Measurements from ENCODE around the gene RBM27.
"Not testable (repeated sequence)": the region's sequence is repeated elsewhere in the genome, so short reads cannot be mapped to it uniquely, and the experiment has no call there.

The RBM27 gene

GRCh38 chr5:146208916-146209522 is 5.6 kb downstream of the RBM27 start:
- no peak for DNase-seq (ENCODE audit: low read depth)
- no peak overlapping the region for H3K4me3 ChIP-seq (ENCODE audit: low read depth, low read length)
- TF ChIP-seq CTCF (IDR thresholded peaks at IDR 0.05; ENCODE audit: low read depth, low read length, missing control alignments): peak; percentile 31

- no peak overlapping the region for H3K4me3 ChIP-seq (ENCODE audit: low read depth, low read length)
- TF ChIP-seq CTCF (IDR thresholded peaks at IDR 0.05; ENCODE audit: low read depth, low read length, missing control alignments): no peak
- no peak for DNase-seq (ENCODE audit: low read depth)
Measured at GRCh38 chr5:146209714-146210113, 6.3 kb downstream of the RBM27 start.

DNA sequence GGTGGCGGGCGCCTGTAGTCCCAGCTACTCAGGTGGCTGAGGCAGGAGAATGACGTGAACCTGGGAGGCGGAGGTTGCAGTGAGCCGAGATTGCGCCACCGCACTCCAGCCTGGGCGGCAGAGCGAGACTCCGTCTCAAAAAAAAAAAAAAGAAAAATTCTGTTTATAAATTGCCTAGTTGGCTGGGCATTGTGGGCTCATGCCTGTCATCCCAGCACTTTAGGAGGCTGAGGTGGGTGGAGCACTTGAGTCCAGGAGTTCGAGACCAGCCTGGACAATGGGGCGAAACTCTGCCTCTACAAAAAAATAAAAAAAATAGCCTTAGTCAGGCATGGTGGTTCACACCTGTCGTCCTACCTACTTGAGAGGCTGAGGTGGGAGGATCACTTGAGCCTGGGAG is 7.4 kb downstream of the RBM27 start:
- H3K4me3 ChIP-seq (ENCODE audit: low read depth, low read length); DNase-seq (ENCODE audit: low read depth): not testable (repeated sequence)

DNA sequence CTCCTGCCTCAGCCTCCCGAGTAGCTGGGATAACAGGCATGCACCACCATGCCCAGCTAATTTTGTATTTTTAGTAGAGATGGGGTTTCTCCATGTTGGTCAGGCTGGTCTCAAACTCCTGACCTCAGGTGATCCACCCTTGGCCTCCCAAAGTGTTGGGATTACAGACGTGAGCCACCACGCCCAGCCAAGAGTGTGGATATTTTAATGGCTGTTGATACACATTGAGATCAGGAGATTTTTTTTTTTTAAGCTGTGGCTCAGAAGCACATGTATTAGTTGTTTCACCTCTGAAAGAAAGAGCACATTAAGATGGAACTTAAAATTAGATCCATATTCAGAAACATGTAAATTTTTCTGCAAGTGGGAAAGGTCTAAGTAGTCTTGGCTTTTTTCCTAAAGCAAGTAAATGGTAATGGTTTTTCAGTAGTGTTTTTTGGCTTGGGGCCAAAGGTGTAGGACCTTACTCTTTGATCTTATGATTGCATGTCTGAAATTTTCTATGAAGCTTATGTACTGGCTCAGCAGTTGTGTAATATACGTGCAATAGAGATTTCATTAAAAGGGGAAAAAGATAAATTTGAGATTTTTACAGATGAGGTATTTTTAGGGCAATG is 9.9 kb downstream of the RBM27 start:
- DNase-seq (ENCODE audit: low read depth): no peak

DNA sequence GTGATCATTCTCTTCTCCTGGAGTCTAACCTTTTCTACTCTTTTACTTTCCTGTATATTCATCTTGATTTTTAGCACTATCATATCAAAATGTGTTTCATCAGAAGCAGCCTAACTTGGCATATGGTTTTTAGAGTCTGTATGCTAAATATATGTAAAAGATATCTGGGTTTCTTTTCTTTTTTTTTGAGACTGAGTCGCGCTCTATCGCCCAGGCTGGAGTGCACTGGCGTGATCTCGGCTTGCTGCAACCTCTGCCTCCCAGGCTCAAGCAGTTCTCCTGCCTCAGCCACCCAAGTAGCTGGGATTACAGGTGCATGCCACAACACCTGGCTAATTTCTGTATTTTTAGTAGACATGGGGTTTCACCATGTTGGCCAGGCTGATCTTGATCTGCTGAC is 11.5 kb downstream of the RBM27 start:
- DNase-seq (ENCODE audit: low read depth); H3K4me3 ChIP-seq (ENCODE audit: low read depth, low read length): not testable (repeated sequence)

More for the DNA sequence above, 9.9 kb downstream of the RBM27 start:
- no peak for TF ChIP-seq CTCF (IDR thresholded peaks at IDR 0.05; ENCODE audit: low read depth, low read length, missing control alignments)
- H3K4me3 ChIP-seq (ENCODE audit: low read depth, low read length): no peak overlapping the region

- no peak for TF ChIP-seq CTCF (IDR thresholded peaks at IDR 0.05; ENCODE audit: low read depth, low read length, missing control alignments)
- no peak for DNase-seq (ENCODE audit: low read depth)
- no peak overlapping the region for H3K4me3 ChIP-seq (ENCODE audit: low read depth, low read length)
Measured at GRCh38 chr5:146218168-146218567, 14.8 kb downstream of the RBM27 start.

DNA sequence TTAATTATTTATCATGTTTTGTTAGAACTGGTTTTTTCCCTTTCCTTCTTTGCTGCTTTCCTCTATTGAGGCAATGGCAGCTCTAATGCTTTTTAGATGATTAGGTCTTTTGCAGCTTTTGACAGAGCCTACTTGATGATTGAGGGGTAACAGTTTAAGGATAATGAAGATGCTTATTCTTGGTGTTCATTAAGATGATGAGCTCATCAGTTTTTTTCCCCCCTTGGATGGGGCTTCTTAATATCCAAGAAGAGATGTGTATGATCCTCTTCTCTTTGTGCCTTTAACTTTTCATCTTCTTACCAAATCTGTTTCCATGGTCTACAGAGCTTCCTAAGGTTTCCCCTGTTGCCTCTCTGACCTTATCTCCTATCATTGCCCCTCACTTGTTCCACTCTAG is 15.8 kb downstream of the RBM27 start:
- DNase-seq (ENCODE audit: low read depth): no peak
- no peak overlapping the region for H3K4me3 ChIP-seq (ENCODE audit: low read depth, low read length)
- TF ChIP-seq CTCF (IDR thresholded peaks at IDR 0.05; ENCODE audit: low read depth, low read length, missing control alignments): no peak

GRCh38 chr5:146221234-146221633 is 17.8 kb downstream of the RBM27 start:
- no peak for DNase-seq (ENCODE audit: low read depth)
- no peak overlapping the region for H3K4me3 ChIP-seq (ENCODE audit: low read depth, low read length)
- TF ChIP-seq CTCF (IDR thresholded peaks at IDR 0.05; ENCODE audit: low read depth, low read length, missing control alignments): no peak
